GM23338 (cell line): ENCODE data around the gene SLC16A11. TPM values are rescaled to one million over a fixed set of nuclear protein-coding genes. Genes with fewer than 3 reads are reported as not detected.
A peak's percentile ranks its signal among the peaks of the same experiment; 100 is the strongest.

Experiments used
- ATAC-seq: fragments of 200-7000 bp; cut with Tn5 transposase; 3 replicates; pipeline ENCODE4 v1.9.1; 2020
- DNase-seq: peaks from one replicate; pipeline ENCODE4 v3.0.0-alpha.2; 2015; ENCODE audit warnings: low spot score
- H2AFZ ChIP-seq: fragments of 200-600 bp; sonication (generic); 2 replicates; pipeline ENCODE4 v1.8.0; 2016; ENCODE audit warnings: antibody characterized with exemption, mild to moderate bottlenecking, moderate library complexity
- H3F3A ChIP-seq: fragments of 200-600 bp; sonication (generic); replicated peaks from 2 replicates; pipeline ENCODE4 v1.8.0; 2017; ENCODE audit warnings: antibody characterized with exemption, mixed run types, low read depth
- H3K27ac ChIP-seq: fragments of 200-600 bp; sonication (generic); 2 replicates; pipeline ENCODE4 v1.6.1; 2016; ENCODE audit warnings: low read depth
- H3K27me3 ChIP-seq: fragments of 200-600 bp; sonication (generic); 2 replicates; pipeline ENCODE4 v1.8.0; 2016; ENCODE audit warnings: mild to moderate bottlenecking, mixed run types, moderate library complexity; ENCODE audit not compliant: insufficient read depth
- H3K36me3 ChIP-seq: fragments of 200-600 bp; sonication (generic); 2 replicates; pipeline ENCODE4 v1.8.0; 2016; ENCODE audit warnings: mild to moderate bottlenecking; ENCODE audit not compliant: insufficient read depth
- H3K4me1 ChIP-seq: fragments of 200-600 bp; sonication (generic); 2 replicates; pipeline ENCODE4 v1.8.0; 2016; ENCODE audit warnings: mild to moderate bottlenecking, moderate library complexity; ENCODE audit not compliant: insufficient read depth
- H3K4me2 ChIP-seq: fragments of 200-600 bp; sonication (generic); 2 replicates; pipeline ENCODE4 v1.7.1; 2017; ENCODE audit warnings: mixed run types
- H3K4me3 ChIP-seq: fragments of 200-600 bp; sonication (generic); 2 replicates; pipeline ENCODE4 v1.6.1; 2016; ENCODE audit warnings: mixed run types
- H3K79me2 ChIP-seq: fragments of 200-600 bp; sonication (generic); replicated peaks from 2 replicates; pipeline ENCODE4 v1.8.0; 2017; ENCODE audit warnings: mild to moderate bottlenecking; ENCODE audit not compliant: insufficient read depth
- H3K9me2 ChIP-seq: fragments of 200-600 bp; sonication (generic); 2 replicates; pipeline ENCODE4 v1.8.0; 2017; ENCODE audit not compliant: insufficient read depth
- H4K20me1 ChIP-seq: fragments of 200-600 bp; sonication (generic); replicated peaks from 2 replicates; pipeline ENCODE4 v1.8.0; 2017; ENCODE audit warnings: mild to moderate bottlenecking; ENCODE audit not compliant: insufficient read depth
- H3K27ac Mint-ChIP-seq: 2 replicates; pipeline ENCODE4 v1.8.0; 2020; ENCODE audit warnings: inconsistent platforms, mild to moderate bottlenecking, moderate library complexity, mixed read lengths
- H3K27me3 Mint-ChIP-seq: 3 replicates; pipeline ENCODE4 v1.8.0; 2022; ENCODE audit warnings: low read depth, mild to moderate bottlenecking, moderate library complexity, mixed read lengths, inconsistent platforms; ENCODE audit not compliant: insufficient read depth, poor library complexity
- H3K36me3 Mint-ChIP-seq: 3 replicates; pipeline ENCODE4 v1.8.0; 2021; ENCODE audit warnings: low read depth, mild to moderate bottlenecking, inconsistent platforms, moderate library complexity, mixed read lengths
- H3K4me1 Mint-ChIP-seq: 3 replicates; pipeline ENCODE4 v1.8.0; 2020; ENCODE audit warnings: mild to moderate bottlenecking, inconsistent platforms, mixed read lengths
- H3K4me3 Mint-ChIP-seq: 3 replicates; pipeline ENCODE4 v1.8.0; 2021; ENCODE audit warnings: moderate library complexity, mild to moderate bottlenecking, inconsistent platforms, mixed read lengths
- H3K9me3 Mint-ChIP-seq: 3 replicates; pipeline ENCODE4 v1.8.0; 2020; ENCODE audit warnings: moderate library complexity, mild to moderate bottlenecking, inconsistent platforms, mixed read lengths
- CREB1 ChIP-seq: fragments of 250-450 bp; sonication (Bioruptor Pico); IDR thresholded peaks from 2 replicates; pipeline ENCODE4 v1.5.0; 2020; ENCODE audit warnings: low read depth, mild to moderate bottlenecking, moderate library complexity
- ETS1 ChIP-seq: IDR thresholded peaks from 2 replicates; pipeline ENCODE4 v1.6.1; 2016; ENCODE audit warnings: antibody characterized with exemption
- EZH2 ChIP-seq: fragments of 200-600 bp; sonication (generic); IDR thresholded peaks from one replicate; pipeline ENCODE4 v1.8.0; 2017; ENCODE audit warnings: antibody characterized with exemption, mild to moderate bottlenecking, low read depth; ENCODE audit not compliant: unreplicated experiment
- EZH2phosphoT487 ChIP-seq: fragments of 200-600 bp; sonication (generic); IDR thresholded peaks from one replicate; pipeline ENCODE4 v1.8.1; 2018; ENCODE audit warnings: antibody characterized with exemption; ENCODE audit not compliant: unreplicated experiment
- JUNB ChIP-seq: IDR thresholded peaks from one replicate; pipeline ENCODE4 v1.6.1; 2016; ENCODE audit warnings: antibody characterized with exemption; ENCODE audit not compliant: unreplicated experiment
- NANOG ChIP-seq: IDR thresholded peaks from 2 replicates; pipeline ENCODE4 v1.6.1; 2016; ENCODE audit warnings: antibody characterized with exemption, borderline replicate concordance
- POLR2AphosphoS5 ChIP-seq: IDR thresholded peaks from 2 replicates; pipeline ENCODE4 v1.6.1; 2016; ENCODE audit warnings: antibody characterized with exemption, low read depth
- STAT1 ChIP-seq: IDR thresholded peaks from one replicate; pipeline ENCODE4 v1.6.1; 2016; ENCODE audit warnings: antibody characterized with exemption; ENCODE audit not compliant: unreplicated experiment
- ZNF114 ChIP-seq: fragments of 250-450 bp; sonication (Bioruptor Pico); IDR thresholded peaks from 2 replicates; pipeline ENCODE4 v1.5.0; 2020; ENCODE audit warnings: mild to moderate bottlenecking, moderate library complexity
- ZNF331 ChIP-seq: fragments of 250-450 bp; sonication (Bioruptor Pico); IDR thresholded peaks from 2 replicates; pipeline ENCODE4 v1.5.0; 2020; ENCODE audit warnings: low read depth, mild to moderate bottlenecking, moderate library complexity
- ZNF462 ChIP-seq: fragments of 250-450 bp; sonication (Bioruptor Pico); IDR thresholded peaks from 2 replicates; pipeline ENCODE4 v1.5.0; 2020; ENCODE audit warnings: mild to moderate bottlenecking, moderate library complexity
- polyA plus RNA-seq: library from polyadenylated mRNA; unstranded; fragments of >200 nt; fragmentation: Nextera tagmentation; extraction: Ambion mirVana; gene quantifications from 2 replicates; pipeline ENCODE4 v1.2.1, GENCODE V29; 2016
- total RNA-seq: library from RNA; depleted of rRNA; stranded (reverse); fragments of >200 nt; shearing (Covaris generic); gene quantifications from 2 replicates; pipeline ENCODE4 v1.2.3, GENCODE V29; 2014
- TF ChIP-seq, protein P1 (sequence below): IDR thresholded peaks from one replicate; pipeline ENCODE4 v1.6.1; 2018; ENCODE audit warnings: antibody characterized with exemption; ENCODE audit not compliant: unreplicated experiment
- TF ChIP-seq, protein P2 (sequence below), 2 experiments: fragments of 200-600 bp in 1 of 2; sonication (generic) in 1 of 2; conservative IDR thresholded peaks; 2 replicates each; pipeline versions ENCODE4 v1.5.1 to v1.6.1; 2016 to 2017; ENCODE audit warnings: antibody characterized with exemption in 2 of 2, low read depth in 2 of 2, mild to moderate bottlenecking in 2 of 2, moderate library complexity in 1 of 2

SLC16A11 gene
- total and polyA plus RNA-seq, 2 experiments from 2014 or later: 0.42 to 0.68 TPM

DNA sequence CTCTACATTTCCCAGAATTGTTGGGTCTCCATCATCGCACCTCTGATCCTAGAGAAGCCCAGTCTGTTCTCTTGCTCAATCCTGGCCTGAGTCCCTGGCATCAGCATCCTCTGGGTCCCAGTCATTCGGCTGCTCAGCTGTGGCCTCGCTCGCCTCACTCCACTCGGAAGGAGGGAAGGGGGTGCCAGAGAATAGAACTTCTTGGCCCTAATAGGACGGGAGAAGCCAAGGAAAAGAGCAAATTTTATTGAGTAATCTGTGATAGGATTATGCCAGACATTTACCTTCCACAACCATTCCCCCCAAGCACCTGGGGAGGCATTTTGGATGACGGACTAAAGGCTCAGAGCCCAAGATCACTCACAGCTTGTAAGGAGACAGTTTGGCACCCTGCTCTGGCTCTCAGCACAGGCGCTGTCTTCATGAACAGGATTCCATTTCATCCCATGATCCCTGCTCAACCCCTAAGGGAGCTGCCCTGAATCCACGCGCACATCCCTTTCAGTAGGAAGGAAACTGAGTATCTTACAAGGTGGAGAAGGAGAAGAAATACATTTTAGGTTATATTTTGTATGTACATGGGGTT is 36.7 kb upstream of the SLC16A11 start:
- H3K27ac Mint-ChIP-seq: no peak overlapping the region
- Histone ChIP-seq H3K4me1 (no peaks in the 10 kb centered on the region), H3K9me2 (no peaks in the 10 kb centered on the region), H3K4me2 (no peak overlapping the region), H4K20me1 (no peaks in the 10 kb centered on the region), H3K27ac (no peak overlapping the region), H3K27me3 (no peaks in the 10 kb centered on the region), H2AFZ (peak overlapping the region; percentile 10; the same call in 1 of the 2 replicates), H3K36me3 (no peaks in the 10 kb centered on the region), H3K4me3 (no peak overlapping the region), H3K79me2 (no peaks in the 10 kb centered on the region), H3F3A (no peaks in the 10 kb centered on the region)
- no peak overlapping the region for H3K4me3 Mint-ChIP-seq
- DNase-seq (no peak), ATAC-seq (no peak)
- peaks cover 13% of the 10 kb centered on the region for H3K27me3 Mint-ChIP-seq
- H3K4me1 Mint-ChIP-seq: no peaks in the 10 kb centered on the region; the same call in 2 of the 3 replicates
- no peaks in the 10 kb centered on the region; the same call in 2 of the 3 replicates for H3K9me3 Mint-ChIP-seq
- TF ChIP-seq, protein P1, sequence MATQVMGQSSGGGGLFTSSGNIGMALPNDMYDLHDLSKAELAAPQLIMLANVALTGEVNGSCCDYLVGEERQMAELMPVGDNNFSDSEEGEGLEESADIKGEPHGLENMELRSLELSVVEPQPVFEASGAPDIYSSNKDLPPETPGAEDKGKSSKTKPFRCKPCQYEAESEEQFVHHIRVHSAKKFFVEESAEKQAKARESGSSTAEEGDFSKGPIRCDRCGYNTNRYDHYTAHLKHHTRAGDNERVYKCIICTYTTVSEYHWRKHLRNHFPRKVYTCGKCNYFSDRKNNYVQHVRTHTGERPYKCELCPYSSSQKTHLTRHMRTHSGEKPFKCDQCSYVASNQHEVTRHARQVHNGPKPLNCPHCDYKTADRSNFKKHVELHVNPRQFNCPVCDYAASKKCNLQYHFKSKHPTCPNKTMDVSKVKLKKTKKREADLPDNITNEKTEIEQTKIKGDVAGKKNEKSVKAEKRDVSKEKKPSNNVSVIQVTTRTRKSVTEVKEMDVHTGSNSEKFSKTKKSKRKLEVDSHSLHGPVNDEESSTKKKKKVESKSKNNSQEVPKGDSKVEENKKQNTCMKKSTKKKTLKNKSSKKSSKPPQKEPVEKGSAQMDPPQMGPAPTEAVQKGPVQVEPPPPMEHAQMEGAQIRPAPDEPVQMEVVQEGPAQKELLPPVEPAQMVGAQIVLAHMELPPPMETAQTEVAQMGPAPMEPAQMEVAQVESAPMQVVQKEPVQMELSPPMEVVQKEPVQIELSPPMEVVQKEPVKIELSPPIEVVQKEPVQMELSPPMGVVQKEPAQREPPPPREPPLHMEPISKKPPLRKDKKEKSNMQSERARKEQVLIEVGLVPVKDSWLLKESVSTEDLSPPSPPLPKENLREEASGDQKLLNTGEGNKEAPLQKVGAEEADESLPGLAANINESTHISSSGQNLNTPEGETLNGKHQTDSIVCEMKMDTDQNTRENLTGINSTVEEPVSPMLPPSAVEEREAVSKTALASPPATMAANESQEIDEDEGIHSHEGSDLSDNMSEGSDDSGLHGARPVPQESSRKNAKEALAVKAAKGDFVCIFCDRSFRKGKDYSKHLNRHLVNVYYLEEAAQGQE: no peak
- TF ChIP-seq EZH2 (no peak), EZH2phosphoT487 (no peak), ZNF462 (CRISPR knock-in tag) (no peak), NANOG (no peak), ZNF114 (CRISPR knock-in tag) (no peak), ZNF331 (CRISPR knock-in tag) (no peak), JUNB (no peak), ETS1 (no peak), STAT1 (no peak), POLR2AphosphoS5 (no peak), CREB1 (no peak)
- TF ChIP-seq, protein P2, sequence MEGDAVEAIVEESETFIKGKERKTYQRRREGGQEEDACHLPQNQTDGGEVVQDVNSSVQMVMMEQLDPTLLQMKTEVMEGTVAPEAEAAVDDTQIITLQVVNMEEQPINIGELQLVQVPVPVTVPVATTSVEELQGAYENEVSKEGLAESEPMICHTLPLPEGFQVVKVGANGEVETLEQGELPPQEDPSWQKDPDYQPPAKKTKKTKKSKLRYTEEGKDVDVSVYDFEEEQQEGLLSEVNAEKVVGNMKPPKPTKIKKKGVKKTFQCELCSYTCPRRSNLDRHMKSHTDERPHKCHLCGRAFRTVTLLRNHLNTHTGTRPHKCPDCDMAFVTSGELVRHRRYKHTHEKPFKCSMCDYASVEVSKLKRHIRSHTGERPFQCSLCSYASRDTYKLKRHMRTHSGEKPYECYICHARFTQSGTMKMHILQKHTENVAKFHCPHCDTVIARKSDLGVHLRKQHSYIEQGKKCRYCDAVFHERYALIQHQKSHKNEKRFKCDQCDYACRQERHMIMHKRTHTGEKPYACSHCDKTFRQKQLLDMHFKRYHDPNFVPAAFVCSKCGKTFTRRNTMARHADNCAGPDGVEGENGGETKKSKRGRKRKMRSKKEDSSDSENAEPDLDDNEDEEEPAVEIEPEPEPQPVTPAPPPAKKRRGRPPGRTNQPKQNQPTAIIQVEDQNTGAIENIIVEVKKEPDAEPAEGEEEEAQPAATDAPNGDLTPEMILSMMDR (conservative IDR thresholded peaks at IDR 0.05; ENCODE audit: low read depth in 2 of 2): no peak
- no peaks in the 10 kb centered on the region; the same call in 2 of the 3 replicates for H3K36me3 Mint-ChIP-seq
